Adipose tissue (tissue), 3 donors: Measurements from ENCODE around the gene GRAMD1B. TPM values are rescaled to one million over a fixed set of nuclear protein-coding genes. Genes with fewer than 3 reads are reported as not detected.

Experiments
- H3K27ac ChIP-seq: one replicate; pipeline ENCODE4 v1.5.1; 2013; ENCODE audit warnings: low read depth, low read length
- WGBS, 3 donors: extraction: QIAGEN DNeasy Blood & Tissue Kit; methylation state at CpG; one replicate each; pipeline ENCODE4 v1.1.7; 2013; 5-methylcytosine and 5-hydroxymethylcytosine counted together
- polyA plus RNA-seq, 3 donors: library from polyadenylated mRNA; stranded (reverse); fragments of 200-250 nt; gene quantifications; one replicate each; pipeline ENCODE4 v1.2.3, GENCODE V29; 2013
- donor health status: healthy with polysubstance abuse.
- donor health status: Bipolar disorder and iron deficiency.
- donor health status: healthy.

GRAMD1B gene
- 1 to 10 TPM in 1 of 3 donors, under 1 TPM in 2; 0.34 to 1.1 (median 0.69) TPM for polyA plus RNA-seq

DNA sequence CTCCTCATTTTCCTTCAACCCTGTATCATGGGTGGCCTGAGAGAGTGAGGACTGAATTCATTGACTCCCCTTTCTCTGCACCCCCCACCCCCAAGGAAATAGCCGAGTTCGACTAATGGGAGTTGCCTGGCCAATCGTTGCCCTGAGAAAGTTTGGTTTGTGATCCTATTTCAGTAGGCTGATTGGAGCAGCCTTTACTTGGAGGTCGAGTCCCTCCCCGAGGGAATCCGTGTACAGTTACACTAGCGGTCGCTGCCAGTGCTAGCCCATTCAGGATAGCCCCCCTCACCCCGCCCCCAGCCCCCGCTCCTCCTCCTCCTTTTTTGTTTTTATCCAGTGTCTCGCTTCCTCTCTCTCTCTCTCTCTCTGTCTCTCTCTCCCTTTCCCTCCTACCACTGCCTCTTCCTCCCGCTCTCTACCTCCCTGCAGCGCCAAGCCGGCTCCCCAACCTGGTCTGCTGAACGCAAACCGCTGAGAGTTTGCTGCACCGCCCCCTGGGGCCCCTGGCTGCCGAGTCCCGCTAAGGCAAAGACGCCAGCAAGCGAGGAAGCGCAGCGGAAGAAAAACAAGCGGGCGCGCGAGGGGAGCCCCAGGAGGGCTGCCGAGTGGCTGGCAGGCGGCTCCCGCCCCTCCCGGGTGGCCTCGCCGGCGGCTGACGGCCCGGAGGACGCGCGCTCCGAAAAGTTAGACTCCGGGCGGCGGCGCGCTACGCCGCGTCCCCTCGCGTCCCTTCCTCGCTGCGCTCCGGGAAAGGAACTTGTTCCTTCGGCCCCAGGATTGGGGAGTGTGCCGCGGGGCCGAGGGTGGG, at the start of gene GRAMD1B:
TSS of gene GRAMD1B (plus strand) at position 357 of the 808 bp plus-strand sequence. CDS start 524 bp downstream, outside the sequence.
- no peak within 1 kb of the TSS for H3K27ac ChIP-seq
- 1% methylated on average over 54 to 57 of the region's 57 CpGs for WGBS, 3 donors

DNA sequence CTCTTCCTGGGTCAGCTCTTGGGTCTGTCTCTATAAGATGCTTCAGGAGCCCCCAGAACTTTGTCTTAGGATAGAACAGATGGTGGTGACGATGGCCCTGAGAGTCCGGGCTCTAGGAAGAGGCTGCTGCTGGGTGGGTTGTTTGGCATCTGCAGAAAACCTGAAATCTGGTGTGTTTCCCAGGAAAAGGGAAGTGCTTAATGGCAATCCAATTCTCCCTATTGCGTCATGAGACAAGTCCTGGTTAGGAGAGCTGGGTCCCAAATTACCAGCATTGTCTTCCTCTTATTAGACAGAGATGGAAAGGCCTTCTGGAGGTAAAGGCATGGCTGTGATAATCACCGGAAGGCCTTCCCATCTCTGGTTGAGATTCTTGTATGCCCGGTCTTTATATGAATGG, 48.9 kb upstream of the GRAMD1B start:
- H3K27ac ChIP-seq: no peak overlapping the region
- 57 to 96% (median 95%) methylated on average over 5 of the region's 5 CpGs for WGBS, 3 donors

DNA sequence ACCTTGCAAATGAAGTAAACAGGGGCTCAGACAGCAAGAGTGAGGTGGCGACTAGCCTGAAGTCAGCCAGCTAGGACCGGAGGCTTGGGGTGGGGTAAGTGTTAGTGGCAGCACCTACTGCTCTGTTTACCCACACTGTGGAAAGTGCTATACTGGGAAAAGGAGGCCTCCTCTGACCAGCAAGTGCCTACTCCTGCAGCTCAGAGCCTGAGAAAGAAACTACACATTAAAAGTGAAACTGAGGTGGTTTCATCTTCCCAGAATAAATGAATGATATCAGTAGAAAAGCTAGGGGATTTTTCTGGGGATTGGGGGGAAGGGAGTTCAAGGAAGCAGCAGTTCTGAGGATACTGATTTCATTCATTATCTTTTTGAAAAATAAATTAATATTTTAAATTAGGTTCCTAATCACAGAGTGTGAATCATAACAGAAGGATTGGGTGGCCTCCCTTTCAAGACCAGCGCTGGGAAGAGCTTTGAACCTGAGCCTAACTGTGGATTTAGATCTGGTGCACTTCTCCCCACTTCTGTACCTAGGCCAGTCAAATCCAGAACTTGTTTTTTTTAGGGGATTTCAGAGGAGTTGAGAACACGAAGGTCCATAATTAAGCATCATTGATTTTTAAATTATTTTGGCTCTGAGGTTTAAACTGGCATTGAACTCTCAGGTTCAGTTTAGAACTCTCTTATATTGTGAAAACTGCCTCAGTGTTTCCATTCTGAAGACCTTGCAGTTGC, 48.1 kb upstream of the GRAMD1B start:
- 71 to 89% (median 88%) methylated on average over 4 of the region's 4 CpGs for whole genome bisulfite sequencing, 3 donors
- no peak overlapping the region for H3K27ac ChIP-seq

DNA sequence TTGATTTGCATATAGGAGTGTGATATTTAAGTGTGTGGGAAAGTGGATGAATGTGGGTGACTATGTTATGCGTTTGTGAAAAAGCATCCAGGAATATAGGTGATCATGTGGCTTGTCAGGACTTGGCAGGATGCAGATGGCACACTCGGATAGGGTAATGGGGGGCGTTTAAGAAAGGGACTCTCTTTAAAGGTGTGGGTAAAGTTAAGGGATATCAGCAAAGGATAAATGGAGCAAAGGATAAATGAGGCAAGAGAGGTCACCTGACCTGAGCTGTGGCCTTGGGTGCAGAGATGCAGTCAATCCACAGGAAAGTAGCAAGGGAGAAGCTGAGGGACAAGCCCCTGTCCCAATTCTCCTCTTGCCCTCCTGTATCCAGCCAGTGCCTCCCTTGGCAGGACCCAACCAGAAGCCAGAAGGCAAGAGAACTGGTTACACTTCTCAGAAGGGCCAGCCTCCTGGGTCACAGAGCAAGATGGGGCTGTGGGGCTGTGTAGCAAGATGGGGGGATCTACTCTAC, 47.5 kb upstream of the GRAMD1B start:
- no peak overlapping the region for H3K27ac ChIP-seq
- 67 to 86% (median 79%) methylated on average over 3 of the region's 3 CpGs for WGBS, 3 donors

DNA sequence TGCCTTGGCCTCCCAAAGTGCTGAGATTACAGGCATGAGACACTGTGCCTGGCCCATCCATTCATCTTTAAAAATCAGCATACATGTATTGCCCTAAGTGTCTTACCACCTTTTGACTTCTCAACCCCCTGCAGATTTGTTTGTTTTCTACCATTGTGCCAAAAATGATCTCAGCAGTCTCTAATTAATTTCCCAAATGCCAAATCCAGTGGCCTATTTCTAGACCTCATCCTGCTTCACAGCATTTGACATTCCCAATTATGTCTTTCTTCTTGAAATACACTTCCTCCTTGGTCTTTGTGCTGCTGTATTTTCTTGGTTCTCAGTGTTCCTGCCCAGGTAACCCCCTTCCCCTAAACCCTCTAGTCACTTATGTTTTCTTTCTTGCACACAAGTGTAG, 46.0 kb upstream of the GRAMD1B start:
- H3K27ac ChIP-seq: no peak overlapping the region

DNA sequence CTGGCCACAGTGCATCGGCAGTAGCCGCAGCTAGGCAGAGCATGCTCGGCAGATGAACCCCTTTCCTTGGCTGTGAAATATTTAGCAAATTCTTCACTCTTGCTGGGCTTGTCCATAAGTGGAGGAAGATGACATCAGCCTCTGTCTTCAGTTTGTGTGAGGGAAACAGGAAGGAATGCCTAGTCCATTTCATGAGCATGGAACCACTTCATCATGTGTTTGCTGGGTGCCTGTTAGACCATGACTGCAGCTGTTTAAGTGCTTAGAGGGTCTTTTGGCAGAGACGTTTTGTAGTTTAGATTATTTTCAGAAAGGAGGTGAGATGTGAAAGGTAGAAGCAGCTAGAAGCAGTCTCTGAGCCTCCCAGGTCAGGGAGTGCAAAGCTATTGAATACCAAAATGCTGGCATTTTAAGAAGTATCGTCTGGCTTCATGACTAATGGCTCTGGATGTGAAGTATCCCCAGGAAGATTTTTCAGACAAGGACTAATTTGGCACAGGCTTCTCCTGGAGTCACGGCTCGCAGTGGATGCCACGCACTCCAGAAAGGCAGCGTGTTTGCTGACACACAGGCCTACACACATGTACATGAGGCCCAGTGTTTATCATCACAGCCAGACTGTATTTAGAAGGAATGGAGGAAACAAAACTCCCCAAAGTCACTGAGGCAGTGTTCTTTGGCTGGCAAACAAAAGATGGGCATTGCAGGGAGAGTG, 43.1 kb upstream of the GRAMD1B start:
- WGBS, 3 donors: 77 to 85% (median 79%) methylated on average over 9 of the region's 9 CpGs
- no peak overlapping the region for H3K27ac ChIP-seq

DNA sequence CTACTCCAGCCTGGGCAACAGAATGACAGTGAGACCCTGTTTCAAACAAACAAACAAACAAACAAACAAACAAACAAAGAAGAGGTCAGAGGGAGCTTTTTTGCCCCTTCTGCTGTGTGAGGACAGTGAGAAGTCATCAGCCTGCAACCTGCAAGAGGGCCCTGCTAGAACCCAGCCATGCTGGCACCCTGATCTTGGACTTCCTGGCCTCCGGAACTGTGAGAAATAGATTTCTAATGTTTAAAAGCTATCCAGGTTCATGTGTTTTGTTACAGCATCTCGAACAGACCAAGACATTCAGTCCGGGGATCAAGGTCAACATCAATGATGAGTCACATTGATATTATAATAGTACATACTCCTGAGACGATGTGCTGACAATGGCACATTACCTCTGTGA, 41.4 kb upstream of the GRAMD1B start:
- H3K27ac ChIP-seq: no peak overlapping the region
- 79 to 95% (median 86%) methylated on average over 4 of the region's 4 CpGs for WGBS, 3 donors

DNA sequence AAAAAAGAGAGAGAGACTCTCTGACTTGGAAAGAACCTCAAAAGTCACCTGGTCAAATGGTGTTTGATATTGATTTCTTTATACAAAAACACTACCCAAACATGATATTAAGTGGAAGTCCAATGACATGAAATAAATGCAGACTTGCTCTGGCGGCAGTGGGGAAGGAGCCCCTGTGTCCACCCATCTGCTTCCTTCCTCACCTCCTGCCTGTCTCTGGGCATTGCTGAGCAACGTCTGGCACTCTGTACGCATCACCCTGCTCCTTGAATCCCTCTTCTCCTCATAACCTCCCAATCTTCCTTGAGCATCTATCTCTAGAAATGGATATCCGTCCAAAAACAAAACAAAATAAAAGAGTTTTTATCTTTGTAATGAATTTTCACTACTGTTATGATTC, 39.9 kb upstream of the GRAMD1B start:
- WGBS, 3 donors: 60 to 67% (median 63%) methylated on average over 4 of the region's 4 CpGs
- no peak overlapping the region for H3K27ac ChIP-seq

DNA sequence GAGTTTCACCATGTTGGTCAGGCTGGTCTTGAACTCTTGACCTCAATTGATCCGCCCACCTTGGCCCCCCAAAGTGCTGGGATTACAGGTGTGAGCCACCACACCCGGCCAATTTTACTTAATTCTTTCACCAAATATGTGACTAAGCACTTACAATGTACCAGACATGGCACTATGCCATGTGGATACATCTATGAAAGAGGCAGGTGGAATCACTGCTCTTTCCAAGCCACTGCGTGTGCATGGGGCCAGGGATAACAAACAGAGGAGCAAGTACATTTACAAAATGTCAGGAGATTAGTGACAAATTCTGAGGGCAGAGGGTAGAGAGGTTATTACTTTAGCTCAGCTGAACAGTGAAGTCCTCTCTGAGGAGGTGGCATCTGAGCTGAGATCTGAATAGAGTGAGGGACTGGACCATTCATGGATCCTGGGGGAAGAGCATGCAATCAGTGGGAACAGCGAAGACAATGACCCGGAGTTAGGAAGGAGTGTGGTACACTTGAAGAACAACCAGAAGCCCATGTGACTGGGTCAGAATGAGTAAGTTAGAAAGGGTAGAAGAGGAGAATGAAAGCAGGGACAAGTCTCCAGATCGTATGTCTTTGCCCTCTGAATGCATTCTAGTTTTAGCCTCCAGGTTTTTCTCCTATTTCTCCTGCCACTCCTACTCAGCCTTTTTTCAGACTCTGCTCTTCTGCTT, 38.3 kb upstream of the GRAMD1B start:
- WGBS, 3 donors: 86 to 91% (median 88%) methylated on average over 6 of the region's 6 CpGs

DNA sequence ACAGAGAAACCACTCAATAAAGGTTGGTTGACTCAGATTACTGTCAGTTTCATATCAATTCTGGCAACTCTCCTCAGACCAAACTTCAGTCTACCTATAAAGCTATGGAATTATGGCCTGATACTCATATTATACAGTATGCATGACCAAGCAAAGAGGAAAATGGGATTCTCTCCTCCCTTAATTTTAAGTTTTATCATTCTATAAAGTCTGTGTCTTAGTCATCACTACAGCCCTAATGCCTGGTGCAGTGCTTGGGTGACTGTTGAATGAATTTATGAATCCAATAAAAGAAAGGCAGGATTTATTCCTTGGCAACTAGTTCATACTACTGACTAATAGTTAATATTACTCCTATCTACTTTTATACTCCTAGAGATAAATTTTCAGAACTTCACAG, 37.6 kb upstream of the GRAMD1B start:
- H3K27ac ChIP-seq: no peak overlapping the region

More for the DNA sequence above, 38.3 kb upstream of the GRAMD1B start:
- H3K27ac ChIP-seq: no peak overlapping the region

DNA sequence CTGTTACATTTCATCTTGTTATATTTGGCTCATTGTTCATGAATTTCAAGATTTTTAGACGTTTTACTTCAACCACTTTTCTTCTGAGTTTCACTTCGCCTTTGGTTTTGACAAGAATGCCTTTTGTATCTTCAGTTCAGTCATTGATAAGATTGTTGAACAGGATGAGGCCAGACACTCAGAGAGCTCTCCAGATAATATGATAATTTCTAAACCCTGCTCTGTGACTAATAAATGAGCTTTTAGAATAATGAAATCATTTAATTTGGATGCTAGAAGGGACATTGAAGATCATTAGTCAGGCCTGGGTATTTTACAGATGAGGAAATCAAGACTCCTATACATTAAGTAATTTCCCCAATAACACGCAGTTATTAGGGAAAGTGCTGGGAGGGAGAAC, 37.2 kb upstream of the GRAMD1B start:
- H3K27ac ChIP-seq: no peak overlapping the region
- WGBS, 3 donors: 46 to 54% (median 54%) methylated on average over 3 of the region's 3 CpGs

DNA sequence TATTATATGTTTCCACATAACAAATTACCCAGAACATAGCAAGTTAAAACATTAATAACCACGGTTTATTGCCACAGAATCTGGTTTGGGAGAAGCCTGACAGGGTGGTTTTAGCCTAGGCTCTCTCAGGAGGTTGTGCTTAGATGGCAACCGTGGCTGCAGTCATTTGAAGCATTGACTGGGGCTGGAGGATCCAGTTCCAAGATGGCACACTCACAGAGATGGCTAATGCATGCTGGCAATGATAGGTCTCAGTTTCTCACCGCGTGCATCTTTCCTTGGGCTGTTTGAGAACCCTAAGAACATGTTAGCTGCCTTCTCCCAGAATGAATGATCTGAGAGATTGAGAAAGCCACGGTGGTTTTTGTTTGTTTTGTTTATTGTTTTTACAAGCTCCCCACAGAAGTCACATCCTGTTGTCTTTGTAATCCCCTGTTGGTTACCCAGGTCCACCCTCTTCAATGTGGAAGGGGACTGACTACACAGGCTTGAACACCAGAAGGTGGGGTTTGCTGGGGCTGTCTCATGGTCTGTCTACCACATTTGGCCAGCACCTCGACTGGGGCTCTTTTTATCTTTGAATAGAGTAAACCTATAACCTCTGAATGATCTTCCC, 36.6 kb upstream of the GRAMD1B start:
- H3K27ac ChIP-seq: no peak overlapping the region
- 58 to 71% (median 67%) methylated on average over 6 of the region's 6 CpGs for WGBS, 3 donors

DNA sequence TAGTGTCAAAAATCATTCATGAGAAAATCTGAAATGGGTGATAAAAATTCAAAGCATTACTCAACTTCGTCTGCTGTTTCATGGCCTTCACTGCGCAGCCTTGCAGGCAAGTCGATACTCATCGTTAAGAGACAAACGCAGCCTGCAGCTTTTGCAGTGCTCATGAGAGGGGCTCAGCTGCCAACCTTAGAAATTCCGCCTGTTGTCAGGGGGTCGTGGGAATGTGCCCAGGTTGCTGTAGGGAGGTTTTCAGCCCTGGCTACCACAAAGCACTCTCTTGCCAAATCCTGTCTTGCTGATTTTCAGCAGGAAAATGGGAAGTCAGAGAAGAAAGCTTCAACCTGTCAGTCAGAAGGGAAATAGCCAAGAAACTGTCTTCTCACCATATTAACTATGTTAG, 25.4 kb upstream of the GRAMD1B start:
- no peak overlapping the region for H3K27ac ChIP-seq
- WGBS, 3 donors: 19 to 62% (median 48%) methylated on average over 7 of the region's 7 CpGs

DNA sequence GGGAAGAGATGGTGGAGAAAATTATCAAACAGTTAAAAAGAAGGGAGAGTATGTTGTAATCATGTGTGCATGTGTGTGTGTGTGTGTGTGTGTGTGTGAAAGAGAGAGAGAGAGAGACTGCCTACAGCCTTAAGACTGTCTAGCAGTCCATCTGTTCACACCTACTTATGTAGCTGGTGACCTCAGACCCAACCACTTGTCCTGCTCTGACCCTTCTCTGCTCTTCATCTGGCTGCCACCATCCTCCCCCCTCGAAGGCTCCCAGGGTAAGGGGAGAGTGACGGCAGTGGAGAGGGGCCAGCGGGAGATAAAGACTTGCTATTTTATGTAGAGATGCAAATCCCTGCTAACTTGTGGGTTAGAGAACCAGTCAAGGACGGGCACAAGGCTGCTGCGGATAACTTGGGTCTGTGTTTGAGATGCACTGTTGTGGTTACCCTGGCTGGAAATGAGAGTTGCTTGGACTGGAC, 24.9 kb upstream of the GRAMD1B start:
- 51 to 77% (median 73%) methylated on average over 5 of the region's 5 CpGs for WGBS, 3 donors
- no peak overlapping the region for H3K27ac ChIP-seq

DNA sequence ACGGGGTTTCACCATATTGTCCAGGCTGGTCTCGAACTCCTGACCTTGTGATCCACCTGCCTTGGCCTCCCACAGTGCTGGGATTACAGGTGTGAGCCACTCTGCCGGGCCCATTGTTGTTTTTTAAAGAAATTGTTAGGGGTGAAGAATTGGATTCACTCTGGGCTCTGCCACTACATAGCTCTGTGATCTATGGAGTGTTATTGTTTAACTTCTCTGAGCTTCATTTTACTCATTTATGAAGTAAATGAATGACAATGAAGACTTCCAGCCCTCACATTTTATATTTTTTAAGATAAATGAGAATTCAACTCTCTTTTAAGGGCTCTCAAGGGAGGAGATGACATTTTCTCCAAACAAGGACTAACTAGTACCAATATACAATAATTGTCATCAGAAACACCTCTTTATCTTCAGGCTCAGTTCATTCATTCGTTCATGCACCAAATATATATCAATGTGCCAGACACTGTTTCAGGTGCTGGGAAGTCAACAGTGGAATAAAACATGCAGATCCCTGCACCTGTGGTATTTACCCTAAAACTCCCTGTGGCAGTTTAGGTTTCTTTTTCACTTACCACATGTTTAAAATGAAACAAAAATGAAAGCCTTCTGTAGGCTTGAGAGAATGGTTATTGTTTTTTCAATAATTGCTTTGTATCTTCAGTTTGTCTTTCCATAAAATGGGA, 23.5 kb upstream of the GRAMD1B start:
- 51 to 62% (median 61%) methylated on average over 4 of the region's 4 CpGs for WGBS, 3 donors

DNA sequence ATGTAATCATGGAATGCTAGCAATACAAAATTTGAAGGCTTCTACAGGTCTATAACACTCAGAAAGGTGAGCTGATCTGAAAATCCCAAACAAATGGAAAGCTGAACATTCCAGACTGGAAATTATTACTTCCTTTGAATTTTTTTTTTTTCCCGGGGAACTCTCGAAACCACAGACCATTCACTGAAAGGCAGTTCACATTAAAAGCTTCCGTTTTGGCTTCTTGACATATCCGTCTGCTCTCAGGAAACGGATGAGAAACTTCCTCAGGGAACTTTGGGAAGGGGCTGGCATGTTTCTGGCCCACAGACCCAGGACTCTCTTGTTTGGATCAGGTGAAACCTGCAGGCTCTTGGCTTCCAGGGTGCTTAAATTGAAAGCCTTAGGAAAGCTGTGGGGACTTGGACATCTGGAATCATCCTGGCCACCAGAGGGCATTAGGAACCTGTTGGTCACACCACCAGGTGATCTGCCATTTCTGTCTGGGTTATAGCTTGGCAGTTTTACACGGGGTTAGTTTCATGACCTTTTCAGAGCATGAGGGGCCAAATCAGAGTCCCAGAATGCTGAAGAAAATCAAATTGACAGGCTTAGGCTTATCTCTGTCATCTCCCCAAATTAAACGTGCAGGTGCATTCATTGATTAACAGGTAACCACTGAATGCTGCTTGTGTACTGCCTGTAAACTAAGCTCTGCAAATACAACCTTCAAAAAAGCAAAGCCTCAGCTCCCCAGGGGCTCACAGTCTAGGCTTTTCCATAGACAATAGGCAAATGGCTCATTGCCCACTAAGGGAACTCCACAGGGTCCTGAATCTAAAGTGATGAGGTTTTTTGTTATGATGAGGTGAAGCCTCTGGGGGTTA, 22.7 kb upstream of the GRAMD1B start:
- no peak overlapping the region for H3K27ac ChIP-seq
- 3 to 12% (median 5%) methylated on average over 7 of the region's 7 CpGs for WGBS, 3 donors

More for the DNA sequence above, 23.5 kb upstream of the GRAMD1B start:
- no peak overlapping the region for H3K27ac ChIP-seq
